ENCODE data around the gene HSPA4. TPM values are rescaled to one million over a fixed set of nuclear protein-coding genes. Genes with fewer than 3 reads are reported as not detected.

Gene HSPA4
- total and polyA plus RNA-seq, 2 of the 4 experiments (the other 2 are of a cell fraction): 34.9 to 120 TPM

- intact Hi-C loops (cut with micrococcal nuclease) (loop anchor here (5.0 to 10.0 kb wide), 5 partner anchors 252 to 832 kb away; partner anchors contain the start of gene FSTL4), in situ Hi-C loops (cut with MboI; ENCODE audit: low sequenced_read_pairs) (loop anchor here (5.0 to 10.0 kb wide), 3 partner anchors 142 to 835 kb away; no protein-coding TSS in a partner anchor), dilution Hi-C loops (cut with HindIII; ENCODE audit: low sequenced_read_pairs, unreplicated experiment) (no loop called here)
- H3K27ac ChIP-seq (ENCODE audit: insufficient read depth, low read length): no peak overlapping the region
- no peak overlapping the region for H3K4me3 ChIP-seq (ENCODE audit: insufficient read depth, low read depth, low read length)
- H3K79me1 ChIP-seq (ENCODE audit: low read depth in 1 of 2, low read length in 2 of 2): no peaks in the 10 kb centered on the region
- H3K18ac ChIP-seq (ENCODE audit: low read depth, low read length): no peak overlapping the region
- H2AFZ ChIP-seq (replicated peaks; ENCODE audit: low read length, poor library complexity): no peak overlapping the region
- ATAC-seq (ENCODE audit: low read depth) (no peak), DNase-seq (no peak)
- ChIA-PET POLR2A (ENCODE audit: unreplicated experiment) (interaction anchor here (0.6 kb wide), 1 partner anchor 169 kb away, joined by 3 read pairs; no protein-coding TSS in a partner anchor), CTCF (interaction anchor here (0.6 to 1.0 kb wide), 3 partner anchors 96 to 151 kb away, joined by 3 to 5 read pairs (median 4); no protein-coding TSS in a partner anchor)
- no peak overlapping the region for H3K14ac ChIP-seq (replicated peaks; ENCODE audit: low read depth, low read length)
- peaks cover 5% of the 10 kb centered on the region; the same call in 1 of the 2 replicates for H3K4me1 ChIP-seq (ENCODE audit: control insufficient read depth, insufficient read depth, low read length)
- H3K27me3 ChIP-seq (ENCODE audit: control insufficient read depth, insufficient read depth, low read length): peaks cover 3% of the 10 kb centered on the region; the same call in 1 of the 2 replicates
- H3K9me1 ChIP-seq (ENCODE audit: insufficient read depth, low read length): peaks cover 3% of the 10 kb centered on the region; the same call in 1 of the 2 replicates
- no peak overlapping the region for H2BK20ac ChIP-seq (ENCODE audit: low read depth, low read length)
- no peaks in the 10 kb centered on the region for H3K9me3 ChIP-seq (ENCODE audit: control insufficient read depth, insufficient read depth, low read length)
- BruUV-seq (replicated peaks): no TSS peak
- H4K8ac ChIP-seq (ENCODE audit: low read depth in 2 of 2, low read length in 2 of 2): no peak overlapping the region
- no peak overlapping the region for H2BK120ac ChIP-seq (ENCODE audit: low read depth, low read length)
- no CpG with 5 or more reads among the region's 6 CpGs for WGBS, 2 experiments (ENCODE audit: extremely low coverage in 2 of 2, insufficient read length in 1 of 2)
- H3K56ac ChIP-seq (ENCODE audit: extremely low read depth, insufficient read depth, low read length): no peak overlapping the region
- H3K4ac ChIP-seq (ENCODE audit: low read depth, low read length): no peak overlapping the region
- no peak overlapping the region for H2BK5ac ChIP-seq (ENCODE audit: low read depth, low read length, poor library complexity, severe bottlenecking)
- no peak overlapping the region for H2AK9ac ChIP-seq (replicated peaks; ENCODE audit: low read depth, low read length, poor library complexity)
- no peak overlapping the region for H3K4me2 ChIP-seq (ENCODE audit: low read depth, low read length)
- peaks cover 5% of the 10 kb centered on the region for H3K36me3 ChIP-seq (ENCODE audit: control insufficient read depth, insufficient read depth, low read length)
- H2AK5ac ChIP-seq (ENCODE audit: low read depth, low read length): no peak overlapping the region
- no peak overlapping the region for H4K91ac ChIP-seq (ENCODE audit: insufficient read depth, low read depth, low read length)
- H2BK15ac ChIP-seq (ENCODE audit: low read depth, low read length): no peak overlapping the region
- no peak overlapping the region for H3K9ac ChIP-seq (ENCODE audit: low read depth, low read length)
- no peak overlapping the region for H4K5ac ChIP-seq (ENCODE audit: low read depth, low read length)
- H4K20me1 ChIP-seq (ENCODE audit: insufficient read depth, low read length): peaks cover 5% of the 10 kb centered on the region; the same call in 1 of the 2 replicates
- no peak overlapping the region for H3K23ac ChIP-seq (ENCODE audit: low read depth, low read length)
- no peak for TF ChIP-seq NFE2L2 (IDR thresholded peaks at IDR 0.05; ENCODE audit: low read depth, low read length)
- no peak for TF ChIP-seq ELK1 (IDR thresholded peaks at IDR 0.05; ENCODE audit: borderline replicate concordance, low read depth, low read length)
- TF ChIP-seq MAFK (IDR thresholded peaks at IDR 0.05; ENCODE audit: low read depth, low read length): no peak
- no peak for TF ChIP-seq BHLHE40 (IDR thresholded peaks at IDR 0.05; ENCODE audit: low read depth, low read length)
- no peak for TF ChIP-seq SMC3 (IDR thresholded peaks at IDR 0.05; ENCODE audit: low read depth, low read length)
- TF ChIP-seq CTCF (conservative IDR thresholded peaks at IDR 0.05; ENCODE audit: low read depth, low read length): no peak
- TF ChIP-seq MXI1 (IDR thresholded peaks at IDR 0.05; ENCODE audit: borderline replicate concordance, low read depth, low read length): no peak
- TF ChIP-seq CHD1 (IDR thresholded peaks at IDR 0.05; ENCODE audit: low read depth, low read length): no peak
- no peak for TF ChIP-seq RCOR1 (IDR thresholded peaks at IDR 0.05; ENCODE audit: insufficient replicate concordance, low read length)
- no peak for TF ChIP-seq POLR2A (IDR thresholded peaks at IDR 0.05; ENCODE audit: low read depth, low read length)
- TF ChIP-seq RAD21 (IDR thresholded peaks at IDR 0.05; ENCODE audit: low read length): no peak
- no peak for TF ChIP-seq RFX5 (IDR thresholded peaks at IDR 0.05; ENCODE audit: low read depth, low read length)
- TF ChIP-seq CEBPB (IDR thresholded peaks at IDR 0.05; ENCODE audit: low read depth, low read length): no peak
- no peak for TF ChIP-seq USF2 (IDR thresholded peaks at IDR 0.05; ENCODE audit: low read depth, low read length)
Observed at GRCh38 chr5:133109655-133110483, 58.1 kb downstream of the HSPA4 start.
